ENCODE data around the gene FCMR. TPM values are rescaled to one million over a fixed set of nuclear protein-coding genes. Genes with fewer than 3 reads are reported as not detected.

Gene FCMR
- total and polyA plus RNA-seq, 2 donors from 2014 or later: 1.3 to 16.7 TPM

GRCh38 chr1:206916000-206916709 lies 5.6 kb downstream of the FCMR start:
- H3K9me3 ChIP-seq (ENCODE audit: control insufficient read depth in 2 of 3, insufficient read depth in 1 of 3, low read length in 3 of 3): no peaks in the 10 kb centered on the region
- no peak overlapping the region for H3K27ac ChIP-seq (ENCODE audit: low read depth in 2 of 2, low read length in 2 of 2)
- H3K4me3 ChIP-seq (ENCODE audit: low read length in 3 of 3): no peak overlapping the region
- no peak for FAIRE-seq
- intact Hi-C loops (cut with DNase I): no loop called here
- DNase-seq: peak in 1 of 5 donors; percentile 23
- H3K9ac ChIP-seq (ENCODE audit: low read length in 3 of 3): no peak overlapping the region
- no peaks in the 10 kb centered on the region for H3K4me1 ChIP-seq (ENCODE audit: control insufficient read depth in 2 of 3, insufficient read depth in 2 of 3, low read depth in 1 of 3, low read length in 3 of 3)
- H3K27me3 ChIP-seq (ENCODE audit: control insufficient read depth, insufficient read depth, low read length): no peaks in the 10 kb centered on the region
- no peak for TF ChIP-seq CTCF (IDR thresholded peaks at IDR 0.05; ENCODE audit: borderline replicate concordance, extremely low read depth, insufficient read depth)
- H3K36me3 ChIP-seq (ENCODE audit: control insufficient read depth in 2 of 3, insufficient read depth in 3 of 3, low read length in 3 of 3): no peaks in the 10 kb centered on the region

DNA sequence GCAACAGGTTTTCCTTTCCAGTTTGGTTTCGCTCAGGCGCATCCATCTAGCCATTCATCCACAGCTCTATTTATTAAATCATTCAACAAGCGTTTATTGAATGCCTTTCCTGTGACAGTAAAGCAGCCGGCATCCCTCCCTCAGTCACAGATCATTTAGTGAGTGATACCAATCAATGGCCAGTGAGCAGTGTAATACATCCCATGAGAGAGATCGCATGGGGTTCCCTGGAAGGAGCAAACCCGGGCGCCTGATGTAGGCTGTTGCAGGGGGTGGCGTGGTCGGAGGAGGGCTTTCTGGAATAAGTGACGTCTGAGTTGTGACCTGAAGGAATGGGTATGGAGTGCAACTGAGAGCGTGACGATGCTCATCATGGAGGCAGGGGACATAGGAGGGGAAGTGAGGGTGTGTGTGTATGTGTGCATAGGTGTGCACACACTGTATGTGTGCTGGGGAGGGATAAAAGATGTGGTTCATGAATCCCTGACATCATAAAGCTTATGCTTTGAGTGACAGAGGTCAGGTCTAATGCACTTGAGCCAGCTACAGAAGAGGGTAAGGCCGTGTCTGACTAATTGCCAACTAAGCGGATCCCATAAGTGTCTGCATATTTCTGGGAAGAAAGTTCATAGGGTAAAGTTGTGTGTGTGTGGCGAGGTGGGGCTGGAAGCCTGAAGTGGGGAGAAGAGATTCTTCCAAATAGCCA lies 6.6 kb downstream of the FCMR start:
- intact Hi-C loops (cut with DNase I): no loop called here

DNA sequence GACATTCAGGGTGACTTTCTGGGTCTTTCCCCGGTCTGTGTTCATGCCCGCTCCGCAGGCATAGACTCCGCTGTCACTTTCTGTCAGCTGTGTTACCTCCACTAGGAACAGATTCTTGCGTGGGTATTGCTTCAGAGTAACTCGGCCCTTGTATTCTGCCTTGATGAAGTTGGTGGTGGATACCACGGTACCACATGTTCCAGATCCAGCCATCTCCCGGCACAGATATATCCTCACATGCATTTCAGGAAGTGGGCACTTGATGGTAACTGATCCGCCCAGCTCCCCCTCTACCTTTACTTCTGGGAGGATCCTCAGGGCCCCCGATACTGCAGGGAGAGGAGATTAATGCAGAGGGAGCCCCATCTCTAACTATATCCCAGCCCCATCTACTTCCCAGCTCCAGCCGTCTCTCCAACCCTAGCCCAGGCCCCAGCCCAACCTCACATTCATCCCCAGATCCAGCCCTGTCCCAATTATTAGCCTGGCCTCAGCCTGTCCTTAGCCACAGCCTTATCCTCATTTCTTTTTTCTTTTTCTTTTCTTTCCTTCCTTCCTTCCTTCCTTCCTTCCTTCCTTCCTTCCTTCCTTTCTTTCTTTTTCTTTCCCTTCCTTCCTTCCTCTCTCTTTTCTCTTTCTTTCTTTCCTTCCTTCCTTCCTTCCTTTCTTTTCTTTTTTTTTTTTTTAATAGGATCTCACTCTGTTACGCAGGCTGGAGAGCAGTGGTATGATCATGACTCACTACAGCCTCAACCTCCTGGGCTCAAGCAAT lies 7.8 kb downstream of the FCMR start:
- Histone ChIP-seq H3K4me3 (ENCODE audit: low read length in 3 of 3) (no peak overlapping the region), H3K27me3 (ENCODE audit: control insufficient read depth, insufficient read depth, low read length) (no peaks in the 10 kb centered on the region), H3K9me3 (ENCODE audit: control insufficient read depth in 2 of 3, insufficient read depth in 1 of 3, low read length in 3 of 3) (no peaks in the 10 kb centered on the region), H3K4me1 (ENCODE audit: control insufficient read depth in 2 of 3, insufficient read depth in 2 of 3, low read depth in 1 of 3, low read length in 3 of 3) (peaks cover 0 to 5% (median 0%) of the 10 kb centered on the region in 3 donors), H3K9ac (ENCODE audit: low read length in 3 of 3) (no peak overlapping the region), H3K27ac (ENCODE audit: low read depth in 2 of 2, low read length in 2 of 2) (no peak overlapping the region), H3K36me3 (ENCODE audit: control insufficient read depth in 2 of 3, insufficient read depth in 3 of 3, low read length in 3 of 3) (no peaks in the 10 kb centered on the region)
- DNase-seq: peak in 1 of 5 donors; percentile 25
- TF ChIP-seq CTCF (IDR thresholded peaks at IDR 0.05; ENCODE audit: borderline replicate concordance, extremely low read depth, insufficient read depth): no peak
- intact Hi-C loops (cut with DNase I): loop anchor here (5.0 kb wide), 1 partner anchor 177 kb away; no protein-coding TSS in a partner anchor
- FAIRE-seq: no peak

More for the DNA sequence above, 6.6 kb downstream of the FCMR start:
- TF ChIP-seq CTCF (IDR thresholded peaks at IDR 0.05; ENCODE audit: borderline replicate concordance, extremely low read depth, insufficient read depth): no peak
- Histone ChIP-seq H3K9me3 (ENCODE audit: control insufficient read depth in 2 of 3, insufficient read depth in 1 of 3, low read length in 3 of 3) (no peaks in the 10 kb centered on the region), H3K4me1 (ENCODE audit: control insufficient read depth in 2 of 3, insufficient read depth in 2 of 3, low read depth in 1 of 3, low read length in 3 of 3) (no peaks in the 10 kb centered on the region), H3K27me3 (ENCODE audit: control insufficient read depth, insufficient read depth, low read length) (no peaks in the 10 kb centered on the region), H3K27ac (ENCODE audit: low read depth in 2 of 2, low read length in 2 of 2) (no peak overlapping the region), H3K9ac (ENCODE audit: low read length in 3 of 3) (no peak overlapping the region), H3K4me3 (ENCODE audit: low read length in 3 of 3) (no peak overlapping the region), H3K36me3 (ENCODE audit: control insufficient read depth in 2 of 3, insufficient read depth in 3 of 3, low read length in 3 of 3) (no peaks in the 10 kb centered on the region)
- FAIRE-seq (no peak), DNase-seq (peak in 1 of 5 donors; percentile 47)
